GM03348 (cell line): ENCODE results near the gene GRAMD2B.

ENCODE experiments used
- DNase-seq: peaks from one replicate; pipeline ENCODE4 v3.0.0; 2012; ENCODE audit warnings: low spot score

Gene GRAMD2B

DNA sequence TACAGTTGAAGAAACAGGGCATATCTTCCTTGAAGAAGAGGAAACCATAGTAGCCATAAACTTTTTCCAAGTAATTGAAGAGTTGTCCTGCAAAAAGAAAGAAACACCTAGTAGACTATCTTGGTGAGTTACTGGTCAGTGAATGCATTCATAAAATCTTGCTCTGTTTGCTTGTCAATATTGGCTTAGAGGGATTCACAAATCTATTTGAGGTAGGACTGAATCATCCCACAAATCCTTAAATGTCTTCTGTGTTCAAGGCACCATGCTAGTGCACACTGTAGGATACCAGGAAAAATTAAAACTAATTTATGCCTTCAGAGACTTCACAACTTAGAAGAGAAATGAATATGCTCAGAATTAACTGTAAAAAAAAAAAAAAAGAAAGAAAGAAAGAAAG lies 57.6 kb downstream of the GRAMD2B start:
- DNase-seq = no peak

- no peak for DNase-seq
Observed at GRCh38 chr5:126481243-126481642, 58.0 kb downstream of the GRAMD2B start.

DNA sequence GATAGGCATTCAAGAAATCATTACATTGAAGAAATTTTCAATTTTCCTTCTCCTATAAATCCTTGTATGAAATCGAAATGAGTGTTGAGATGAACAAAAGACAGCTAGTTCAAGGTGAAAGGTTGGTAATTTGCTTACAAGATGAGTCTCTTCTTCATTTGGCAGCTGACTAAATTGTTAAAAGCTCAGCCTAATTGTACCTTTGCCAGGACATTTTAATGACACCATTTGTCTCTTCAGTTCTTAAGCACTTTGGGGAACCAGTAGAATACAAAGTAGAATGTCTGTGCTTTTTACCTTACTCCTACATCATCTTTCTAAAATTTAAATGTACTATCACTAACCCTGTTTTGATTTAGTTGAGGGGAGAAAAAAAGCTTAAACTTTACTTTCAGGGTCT lies 59.4 kb downstream of the GRAMD2B start:
- no peak for DNase-seq

DNA sequence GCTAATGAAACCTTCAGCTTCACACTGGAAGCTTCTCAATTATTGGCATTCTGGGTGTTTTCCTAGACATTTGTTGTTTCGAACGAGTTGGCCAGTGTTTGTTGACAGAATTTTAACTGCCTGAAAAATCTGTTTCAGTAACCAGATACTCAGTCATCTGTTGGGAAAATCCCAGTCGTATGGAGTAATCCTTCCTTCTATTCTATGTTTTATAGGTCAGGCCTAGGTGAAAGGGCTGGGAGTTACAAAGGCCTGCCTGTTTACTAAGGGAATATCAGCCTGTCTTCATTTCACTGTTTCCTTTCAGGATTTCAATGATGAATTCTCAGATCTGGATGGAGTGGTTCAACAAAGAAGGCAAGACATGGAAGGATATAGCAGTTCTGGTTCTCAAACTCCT lies 59.9 kb downstream of the GRAMD2B start:
- no peak for DNase-seq

DNA sequence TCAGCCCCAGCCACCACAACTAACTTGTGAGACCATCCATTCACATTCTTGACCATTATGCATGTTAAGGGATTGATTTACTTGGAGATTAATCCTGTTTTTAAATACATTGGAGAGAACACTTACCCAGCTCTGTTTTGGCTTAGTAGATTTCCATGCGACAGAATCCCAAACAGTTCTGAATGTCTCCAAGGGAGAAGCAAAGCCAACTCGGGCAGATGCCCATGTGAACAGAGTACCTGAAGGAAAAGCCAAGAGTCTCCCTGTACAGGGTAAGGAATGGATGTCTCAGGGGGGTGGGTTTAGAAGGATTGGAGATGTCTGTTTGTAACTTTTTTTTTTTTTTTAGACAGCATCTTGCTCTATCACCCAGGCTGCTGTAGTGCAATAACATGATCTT lies 61.0 kb downstream of the GRAMD2B start:
- DNase-seq = no peak

GRCh38 chr5:126486332-126486731 lies 63.1 kb downstream of the GRAMD2B start:
- DNase-seq = no peak

DNA sequence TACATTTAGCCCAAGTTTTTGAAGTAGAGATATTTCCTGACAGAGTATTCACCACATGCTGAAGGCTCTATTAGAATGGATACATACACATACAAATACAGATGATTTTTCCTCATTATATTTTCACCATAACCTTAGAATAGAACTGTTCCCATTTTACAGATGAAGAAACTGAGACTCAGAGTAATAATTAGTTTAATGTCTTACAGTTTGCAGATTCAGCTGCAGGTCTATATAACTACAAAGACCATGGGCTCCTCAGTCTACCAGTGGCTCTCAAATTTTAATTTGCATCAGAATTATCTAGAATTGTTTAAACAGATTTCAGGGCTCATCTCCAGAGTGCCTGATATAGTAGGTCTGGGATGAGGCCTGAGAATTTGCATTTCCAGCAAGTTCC lies 64.4 kb downstream of the GRAMD2B start:
- DNase-seq = no peak

GRCh38 chr5:126488443-126489065 lies 65.3 kb downstream of the GRAMD2B start:
- DNase-seq = no peak

GRCh38 chr5:126490167-126490940 lies 67.1 kb downstream of the GRAMD2B start:
- DNase-seq = peak; percentile 73

DNA sequence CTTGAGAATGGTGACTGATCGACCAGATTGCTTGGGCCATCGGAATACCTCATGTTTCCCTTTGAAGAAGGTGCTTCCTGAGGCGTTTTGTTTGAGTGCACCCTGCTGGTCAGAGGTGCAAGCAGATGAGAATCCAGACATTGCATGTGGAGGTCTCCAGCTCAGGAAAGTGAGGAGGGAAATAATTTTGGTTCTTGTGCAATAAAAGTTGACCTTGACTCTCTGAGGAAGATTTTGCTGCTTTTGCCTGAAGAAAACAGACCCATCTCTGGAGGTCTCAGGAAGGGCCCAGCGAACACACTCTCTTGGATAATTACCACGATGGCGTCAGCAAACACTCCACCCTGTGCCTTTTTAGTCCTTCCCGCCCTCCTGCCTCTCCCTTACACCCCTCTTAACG lies 69.7 kb downstream of the GRAMD2B start:
- no peak for DNase-seq

DNA sequence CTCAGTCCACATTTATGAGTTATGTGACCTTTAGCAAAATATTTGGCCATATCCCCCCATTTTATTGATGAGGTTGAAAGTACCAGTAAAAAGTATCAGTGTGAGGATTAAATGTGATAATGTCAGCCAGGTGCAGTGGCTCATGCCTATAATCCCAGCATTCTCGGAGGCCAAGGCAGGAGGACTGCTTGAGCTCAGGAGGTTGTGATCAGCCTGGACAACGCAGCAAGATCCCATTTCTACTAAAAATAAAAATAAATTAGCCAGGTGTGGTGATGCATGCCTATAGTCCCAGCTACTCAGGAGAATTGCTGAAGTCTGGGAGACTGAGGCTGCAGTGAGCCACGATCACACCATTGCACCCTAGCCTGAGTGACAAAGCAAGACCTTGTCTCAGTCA lies 71.2 kb downstream of the GRAMD2B start:
- no peak for DNase-seq

DNA sequence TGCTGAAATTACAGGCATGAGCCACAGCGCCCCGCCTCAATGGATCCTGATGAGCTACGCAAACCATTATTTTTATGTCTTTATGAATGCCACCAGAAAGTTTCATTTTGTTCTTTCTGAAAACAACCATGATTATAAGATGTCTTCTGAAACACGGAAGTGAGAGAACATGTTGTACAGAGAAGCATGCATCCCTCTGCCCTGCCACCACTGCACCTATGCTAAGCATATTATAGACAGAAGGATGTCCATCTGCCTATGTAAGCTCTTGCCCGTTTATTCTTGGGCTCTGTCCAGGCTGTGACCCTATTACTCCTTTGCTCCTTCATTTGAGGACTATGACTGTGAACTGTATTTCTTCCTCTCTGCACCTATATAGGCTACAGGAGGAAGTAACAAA lies 74.3 kb downstream of the GRAMD2B start:
- DNase-seq = no peak

- no peak for DNase-seq
Observed at GRCh38 chr5:126499278-126499677, 76.1 kb downstream of the GRAMD2B start.

- DNase-seq = peak; percentile 27
Observed at GRCh38 chr5:126499853-126500342, 76.7 kb downstream of the GRAMD2B start.

- DNase-seq = no peak
Observed at GRCh38 chr5:126501448-126501847, 78.2 kb downstream of the GRAMD2B start.

- peak; percentile 43 for DNase-seq
Observed at GRCh38 chr5:126503602-126504104, 80.4 kb downstream of the GRAMD2B start.

- DNase-seq = no peak
Observed at GRCh38 chr5:126506079-126506478, 82.9 kb downstream of the GRAMD2B start.

- DNase-seq = no peak
Observed at GRCh38 chr5:126508251-126508961, 85.2 kb downstream of the GRAMD2B start.

DNA sequence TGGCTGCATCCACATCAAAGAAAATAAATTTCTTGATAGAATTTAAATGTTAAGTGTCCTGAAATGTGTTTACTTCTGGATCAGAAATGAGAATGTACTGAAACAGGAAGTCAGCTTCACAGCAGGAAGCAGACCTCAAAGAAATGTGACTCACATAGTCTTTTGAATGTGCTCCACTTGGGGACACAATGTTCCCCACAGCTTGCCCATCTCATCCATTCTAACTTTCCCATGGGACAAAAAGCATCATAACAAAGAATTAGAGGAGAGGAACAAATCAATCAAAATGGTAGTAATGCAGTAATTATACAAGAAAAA lies 85.7 kb downstream of the GRAMD2B start:
- no peak for DNase-seq

DNA sequence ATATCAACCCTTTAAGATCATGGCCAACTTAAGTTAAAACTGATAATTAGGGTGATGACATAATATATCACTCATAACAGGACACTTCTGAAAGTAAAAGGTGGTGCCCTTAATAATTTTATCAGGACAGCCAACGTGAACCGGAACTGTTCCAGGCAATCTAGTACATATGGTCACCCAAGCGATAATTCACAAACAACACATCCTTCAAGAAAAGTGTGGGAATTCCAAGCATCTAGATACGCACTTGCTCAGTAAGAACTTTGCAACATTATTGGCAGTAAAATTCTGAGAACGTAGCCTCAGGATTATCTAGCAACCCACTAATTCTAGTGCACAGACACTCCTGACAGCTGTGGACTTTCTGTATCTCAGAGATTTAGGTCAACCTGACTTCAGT lies 86.1 kb downstream of the GRAMD2B start:
- DNase-seq = no peak

GRCh38 chr5:126511961-126512360 lies 88.8 kb downstream of the GRAMD2B start:
- DNase-seq = no peak

GRCh38 chr5:126512451-126512850 lies 89.2 kb downstream of the GRAMD2B start:
- no peak for DNase-seq

DNA sequence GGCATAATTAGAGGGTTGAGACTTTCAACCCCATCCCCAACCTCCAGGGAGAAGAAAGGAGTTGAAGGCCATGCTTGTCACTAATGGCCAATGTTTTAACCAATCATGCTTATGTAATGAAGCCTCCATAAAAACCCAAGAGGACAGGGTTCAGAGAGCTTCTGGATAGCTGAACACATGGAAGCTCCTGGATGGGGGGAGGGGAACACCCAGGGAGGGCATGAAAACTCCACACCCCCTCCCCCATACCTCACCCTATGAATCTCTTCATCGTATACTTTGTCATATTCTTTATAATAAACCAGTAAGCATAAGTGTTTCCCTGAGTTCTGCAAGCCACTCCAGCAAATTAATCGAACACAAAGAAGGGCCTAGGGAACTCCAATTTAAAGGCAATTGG lies 90.1 kb downstream of the GRAMD2B start:
- DNase-seq = no peak
